Lower leg skin (tissue), 4 donors: ENCODE data around the gene FAM240B. TPM values are rescaled to one million over a fixed set of nuclear protein-coding genes. Genes with fewer than 3 reads are reported as not detected.

Experiments used
- DNase-seq, 2 donors: peaks; one replicate each; pipeline ENCODE4 v3.0.0-alpha.2; 2019; ENCODE audit warnings: low spot score in 2 of 2
- H3K4me3 ChIP-seq: fragments of 200-600 bp; sonication (generic); 2 replicates; pipeline ENCODE4 v1.5.1; 2017; ENCODE audit warnings: mild to moderate bottlenecking, low read depth; ENCODE audit not compliant: poor library complexity, severe bottlenecking
- CTCF ChIP-seq, 3 donors: fragments of 450-650 bp; IDR thresholded peaks; one replicate each; pipeline ENCODE4 v1.5.1; 2016; ENCODE audit warnings: antibody characterized with exemption in 3 of 3, mild to moderate bottlenecking in 3 of 3, moderate library complexity in 2 of 3
- POLR2A ChIP-seq, 2 donors: fragments of 450-650 bp; IDR thresholded peaks; one replicate each; pipeline ENCODE4 v1.6.1; 2016 to 2017; ENCODE audit warnings: antibody characterized with exemption in 2 of 2, mild to moderate bottlenecking in 1 of 2, moderate library complexity in 1 of 2
- WGBS, 2 donors: methylation state at CpG; one replicate each; pipeline ENCODE4 v1.1.5; 2018; 5-methylcytosine and 5-hydroxymethylcytosine counted together
- intact Hi-C: fragments of 100-400 bp; cut with DNase I; formaldehyde crosslinking; loops from one replicate; pipeline ENCODE4 v1.15.0; 2023; ENCODE audit warnings: low total_unique reads
- total RNA-seq, 4 donors: library from RNA; depleted of rRNA; stranded (reverse); fragments of >200 nt; gene quantifications; one replicate each; pipeline ENCODE4 v1.1.0, GENCODE V29; 2016

Gene FAM240B
- total RNA-seq = not detected

DNA sequence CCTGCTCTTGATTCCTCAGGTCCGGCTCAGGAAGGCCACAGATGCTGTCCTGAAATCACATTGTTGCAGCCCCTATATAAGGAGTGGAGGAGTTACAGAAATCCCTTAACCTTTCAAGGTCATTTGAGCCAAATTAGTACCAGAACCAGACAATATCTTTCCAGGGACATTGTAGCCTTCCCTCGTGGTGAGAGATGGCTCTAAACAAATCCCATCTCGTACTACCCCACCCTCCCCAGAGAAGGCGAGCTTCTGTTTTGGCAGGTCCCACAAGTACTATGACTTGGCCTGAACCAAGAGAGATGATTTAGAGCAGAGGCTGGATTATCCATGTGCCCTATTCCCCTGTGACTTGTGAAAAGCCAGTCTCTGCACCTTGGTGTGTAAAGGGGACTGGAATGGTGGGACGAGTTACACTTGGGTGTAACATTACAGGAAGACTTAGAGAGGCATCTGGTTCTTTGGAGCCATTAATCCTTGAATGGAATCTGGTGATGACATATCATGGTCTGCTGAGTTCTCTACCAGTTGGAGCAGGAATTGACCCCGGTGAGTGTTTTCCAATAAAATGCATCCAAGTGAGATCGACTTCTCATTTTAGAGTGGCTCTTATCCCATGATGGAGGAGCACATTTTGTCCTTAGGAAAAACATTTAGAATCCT, at the start of gene FAM240B:
Gene FAM240B, minus strand, starts transcription at position 51 of the 663 bp plus-strand sequence. CDS start 16,134 bp downstream, outside the sequence.
- WGBS, 2 donors = 62% methylated on average over 7 of the region's 7 CpGs

DNA sequence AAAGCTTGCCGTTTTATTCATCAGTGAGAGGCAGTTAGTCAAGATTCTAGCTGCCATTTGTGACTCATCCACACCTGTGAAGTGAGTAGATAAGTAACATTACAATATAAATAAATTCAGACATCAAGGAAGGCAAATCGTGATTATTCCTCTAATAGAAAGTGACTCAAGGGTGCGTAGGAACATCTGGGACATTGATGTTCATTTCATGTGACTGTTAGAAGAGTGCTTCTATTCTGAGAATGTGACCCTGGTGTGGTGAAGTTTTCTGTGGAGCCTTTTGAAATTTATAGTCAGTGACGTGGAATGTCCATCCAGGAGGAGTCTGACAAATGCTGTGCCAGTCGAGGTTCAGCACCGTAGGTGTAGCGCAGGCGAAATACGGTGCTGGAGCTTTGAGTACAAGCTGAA, 48.4 kb upstream of the FAM240B start:
- 77 to 80% methylated on average over 9 of the region's 9 CpGs for WGBS, 2 donors
- no peak overlapping the region for H3K4me3 ChIP-seq
- TF ChIP-seq CTCF (IDR thresholded peaks at IDR 0.05) (no peak), POLR2A (IDR thresholded peaks at IDR 0.05) (no peak)
- DNase-seq = no peak
- intact Hi-C loops = no loop called here

More for the DNA sequence above, at the start of gene FAM240B:
- no peak within 1 kb of the TSS for H3K4me3 ChIP-seq
- TF ChIP-seq POLR2A (IDR thresholded peaks at IDR 0.05) = no peak
- TF ChIP-seq CTCF (IDR thresholded peaks at IDR 0.05) = no peak
- no peak for DNase-seq
- intact Hi-C loops = no loop called here

DNA sequence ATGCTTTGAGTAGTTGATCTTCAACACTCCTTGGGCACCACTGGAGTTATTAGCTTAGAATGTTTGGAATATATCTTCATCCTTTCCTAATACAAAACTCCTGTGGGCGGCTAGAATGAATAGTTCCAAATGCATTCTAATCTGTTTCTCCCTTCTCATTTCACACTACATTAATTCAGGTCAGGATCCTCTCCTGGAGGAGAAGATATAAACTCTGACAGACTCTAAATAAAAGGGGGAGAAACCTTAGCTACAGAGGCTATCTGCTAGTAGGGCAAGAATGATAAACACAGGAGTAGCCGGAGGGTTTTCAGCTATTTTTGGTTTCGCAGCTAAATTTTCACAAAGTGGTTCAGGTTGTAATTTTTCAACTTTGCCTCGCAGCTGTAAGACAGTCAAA, 45.2 kb upstream of the FAM240B start:
- TF ChIP-seq POLR2A (IDR thresholded peaks at IDR 0.05) (no peak), CTCF (IDR thresholded peaks at IDR 0.05) (no peak)
- intact Hi-C loops = no loop called here
- H3K4me3 ChIP-seq = no peak overlapping the region
- 54 to 59% methylated on average over 4 of the region's 4 CpGs for WGBS, 2 donors
- DNase-seq = no peak

- intact Hi-C loops = loop anchor here (5.0 kb wide), 1 partner anchor 60 kb away; no protein-coding TSS in a partner anchor
- H3K4me3 ChIP-seq = no peak overlapping the region
- no peak for TF ChIP-seq POLR2A (IDR thresholded peaks at IDR 0.05)
- no peak for TF ChIP-seq CTCF (IDR thresholded peaks at IDR 0.05)
- DNase-seq = no peak
- WGBS, 2 donors = 57 to 63% methylated on average over 8 of the region's 8 CpGs
These were observed 42.1 kb upstream of the FAM240B start for GRCh38 chr9:38761999-38762398.

- 34 to 41% methylated on average over 3 of the region's 3 CpGs for WGBS, 2 donors
- no peak overlapping the region for H3K4me3 ChIP-seq
- intact Hi-C loops = loop anchor here (5.0 kb wide), 1 partner anchor 59 kb away; no protein-coding TSS in a partner anchor
- DNase-seq = no peak
- TF ChIP-seq POLR2A (IDR thresholded peaks at IDR 0.05) = no peak
These were observed 41.4 kb upstream of the FAM240B start for GRCh38 chr9:38761339-38761738.

- DNase-seq = no peak
- intact Hi-C loops = no loop called here
- TF ChIP-seq CTCF (IDR thresholded peaks at IDR 0.05) (no peak), POLR2A (IDR thresholded peaks at IDR 0.05) (no peak)
- H3K4me3 ChIP-seq = no peak overlapping the region
- 46 to 67% methylated on average over 1 of the region's 1 CpG for WGBS, 2 donors
These were observed 36.8 kb upstream of the FAM240B start for GRCh38 chr9:38756702-38757101.
